HepG2 (cell line): ENCODE data around the gene BCL11B.

Experiments used
- CBX2 ChIP-seq, 2 experiments: fragments of 200-600 bp in 1 of 2; sonication (generic); formaldehyde crosslinking in 1 of 2; IDR thresholded peaks; 2 replicates each; pipeline versions ENCODE4 v1.7.0 to v1.8.1; 2018 to 2022; ENCODE audit warnings: low read depth in 2 of 2, low read length in 1 of 2, mild to moderate bottlenecking in 1 of 2, missing genetic modification reagents in 1 of 2
- CEBPG ChIP-seq: IDR thresholded peaks from 2 replicates; pipeline ENCODE4 v1.6.1; 2016
- EP300 ChIP-seq, 3 experiments: sonication (generic) in 1 of 3; formaldehyde crosslinking in 1 of 3; IDR thresholded peaks; 2 replicates each; pipeline versions ENCODE4 v1.5.1 to v1.6.1; 2011 to 2020; ENCODE audit warnings: low read depth in 2 of 3, low read length in 2 of 3, borderline replicate concordance in 1 of 3, improper control_type of control experiment in 1 of 3, mild to moderate bottlenecking in 1 of 3, missing genetic modification reagents in 1 of 3, moderate library complexity in 1 of 3
- EZH2 ChIP-seq: conservative IDR thresholded peaks from 2 replicates; pipeline ENCODE4 v1.6.1; 2012; ENCODE audit warnings: mild to moderate bottlenecking, low read depth, low read length, moderate library complexity
- TAF15 ChIP-seq: fragments of 200-400 bp; formaldehyde crosslinking; IDR thresholded peaks from one replicate; pipeline ENCODE4 v1.6.1; 2018; ENCODE audit warnings: mild to moderate bottlenecking, low read depth, low read length; ENCODE audit not compliant: poor library complexity, severe bottlenecking
- ZFP36 ChIP-seq: fragments of 150-350 bp; IDR thresholded peaks from 2 replicates; pipeline ENCODE4 v1.6.1; 2018; ENCODE audit warnings: borderline replicate concordance, low read length, low read depth; ENCODE audit not compliant: partially characterized antibody
- ZNF292 ChIP-seq: sonication (generic); formaldehyde crosslinking; IDR thresholded peaks from 2 replicates; pipeline ENCODE4 v1.8.1; 2022; ENCODE audit warnings: mild to moderate bottlenecking, low read depth, missing genetic modification reagents, borderline replicate concordance
- ZNF343 ChIP-seq: sonication (generic); formaldehyde crosslinking; IDR thresholded peaks from 2 replicates; pipeline ENCODE4 v1.4.0; 2020; ENCODE audit warnings: mild to moderate bottlenecking, missing genetic modification reagents
- TF ChIP-seq, protein P1 (sequence below): sonication (generic); formaldehyde crosslinking; IDR thresholded peaks from 2 replicates; pipeline ENCODE4 v1.4.0; 2020; ENCODE audit warnings: mild to moderate bottlenecking, low read depth, missing genetic modification reagents
- TF ChIP-seq, protein P2 (sequence below): sonication (generic); formaldehyde crosslinking; IDR thresholded peaks from 2 replicates; pipeline ENCODE4 v1.5.1; 2020; ENCODE audit warnings: missing genetic modification reagents, mild to moderate bottlenecking, borderline replicate concordance
- TF ChIP-seq, protein P3 (sequence below): sonication (generic); formaldehyde crosslinking; IDR thresholded peaks from 2 replicates; pipeline ENCODE4 v1.4.0; 2020; ENCODE audit warnings: missing genetic modification reagents, mild to moderate bottlenecking, borderline replicate concordance

DNA sequence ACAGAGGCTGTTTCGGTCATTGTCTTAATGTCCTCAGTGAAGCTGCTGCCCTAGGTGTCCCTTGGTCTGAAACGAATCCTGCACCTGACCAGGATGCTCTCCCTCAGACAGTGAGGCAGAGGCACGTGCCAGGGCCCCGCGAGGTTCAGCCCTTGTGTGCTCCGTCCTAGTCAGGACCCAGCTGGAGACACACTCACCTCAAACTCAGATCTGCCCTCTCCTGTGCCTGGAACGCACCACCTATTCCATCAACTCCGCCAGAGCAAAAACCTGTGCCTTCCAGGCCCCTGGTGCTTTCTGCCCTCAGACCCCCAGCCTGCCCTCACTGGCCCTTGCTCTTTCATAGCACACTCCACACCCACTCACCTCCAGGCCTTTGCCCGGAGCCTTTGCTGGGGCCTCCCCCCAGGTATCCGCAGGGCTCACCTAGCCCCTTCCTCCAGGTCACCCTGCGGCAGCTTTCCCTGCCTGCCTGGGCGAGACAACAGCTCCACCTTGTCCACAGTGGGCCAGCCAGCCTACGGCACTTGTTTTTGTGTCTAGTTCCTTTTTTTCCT is 150.6 kb downstream of the BCL11B start:
- TF ChIP-seq ZNF343 (no peak), EZH2 (no peak), EP300 (IDR thresholded peaks at IDR 0.05; ENCODE audit: low read depth in 2 of 2, low read length in 2 of 2) (no peak), EP300 (CRISPR knock-in tag; IDR thresholded peaks at IDR 0.05; ENCODE audit: borderline replicate concordance) (no peak), ZFP36 (no peak), ZNF292 (CRISPR knock-in tag) (no peak), CEBPG (CRISPR knock-in tag) (no peak), TAF15 (no peak), CBX2 (IDR thresholded peaks at IDR 0.05; ENCODE audit: low read depth, low read length) (no peak), CBX2 (CRISPR knock-in tag; IDR thresholded peaks at IDR 0.05; ENCODE audit: low read depth) (no peak)
- TF ChIP-seq, protein P1, sequence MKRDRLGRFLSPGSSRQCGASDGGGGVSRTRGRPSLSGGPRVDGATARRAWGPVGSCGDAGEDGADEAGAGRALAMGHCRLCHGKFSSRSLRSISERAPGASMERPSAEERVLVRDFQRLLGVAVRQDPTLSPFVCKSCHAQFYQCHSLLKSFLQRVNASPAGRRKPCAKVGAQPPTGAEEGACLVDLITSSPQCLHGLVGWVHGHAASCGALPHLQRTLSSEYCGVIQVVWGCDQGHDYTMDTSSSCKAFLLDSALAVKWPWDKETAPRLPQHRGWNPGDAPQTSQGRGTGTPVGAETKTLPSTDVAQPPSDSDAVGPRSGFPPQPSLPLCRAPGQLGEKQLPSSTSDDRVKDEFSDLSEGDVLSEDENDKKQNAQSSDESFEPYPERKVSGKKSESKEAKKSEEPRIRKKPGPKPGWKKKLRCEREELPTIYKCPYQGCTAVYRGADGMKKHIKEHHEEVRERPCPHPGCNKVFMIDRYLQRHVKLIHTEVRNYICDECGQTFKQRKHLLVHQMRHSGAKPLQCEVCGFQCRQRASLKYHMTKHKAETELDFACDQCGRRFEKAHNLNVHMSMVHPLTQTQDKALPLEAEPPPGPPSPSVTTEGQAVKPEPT, result no peak
- TF ChIP-seq, protein P2, sequence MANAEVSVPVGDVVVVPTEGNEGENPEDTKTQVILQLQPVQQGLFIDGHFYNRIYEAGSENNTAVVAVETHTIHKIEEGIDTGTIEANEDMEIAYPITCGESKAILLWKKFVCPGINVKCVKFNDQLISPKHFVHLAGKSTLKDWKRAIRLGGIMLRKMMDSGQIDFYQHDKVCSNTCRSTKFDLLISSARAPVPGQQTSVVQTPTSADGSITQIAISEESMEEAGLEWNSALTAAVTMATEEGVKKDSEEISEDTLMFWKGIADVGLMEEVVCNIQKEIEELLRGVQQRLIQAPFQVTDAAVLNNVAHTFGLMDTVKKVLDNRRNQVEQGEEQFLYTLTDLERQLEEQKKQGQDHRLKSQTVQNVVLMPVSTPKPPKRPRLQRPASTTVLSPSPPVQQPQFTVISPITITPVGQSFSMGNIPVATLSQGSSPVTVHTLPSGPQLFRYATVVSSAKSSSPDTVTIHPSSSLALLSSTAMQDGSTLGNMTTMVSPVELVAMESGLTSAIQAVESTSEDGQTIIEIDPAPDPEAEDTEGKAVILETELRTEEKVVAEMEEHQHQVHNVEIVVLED (CRISPR knock-in tag), result no peak
- TF ChIP-seq, protein P3, sequence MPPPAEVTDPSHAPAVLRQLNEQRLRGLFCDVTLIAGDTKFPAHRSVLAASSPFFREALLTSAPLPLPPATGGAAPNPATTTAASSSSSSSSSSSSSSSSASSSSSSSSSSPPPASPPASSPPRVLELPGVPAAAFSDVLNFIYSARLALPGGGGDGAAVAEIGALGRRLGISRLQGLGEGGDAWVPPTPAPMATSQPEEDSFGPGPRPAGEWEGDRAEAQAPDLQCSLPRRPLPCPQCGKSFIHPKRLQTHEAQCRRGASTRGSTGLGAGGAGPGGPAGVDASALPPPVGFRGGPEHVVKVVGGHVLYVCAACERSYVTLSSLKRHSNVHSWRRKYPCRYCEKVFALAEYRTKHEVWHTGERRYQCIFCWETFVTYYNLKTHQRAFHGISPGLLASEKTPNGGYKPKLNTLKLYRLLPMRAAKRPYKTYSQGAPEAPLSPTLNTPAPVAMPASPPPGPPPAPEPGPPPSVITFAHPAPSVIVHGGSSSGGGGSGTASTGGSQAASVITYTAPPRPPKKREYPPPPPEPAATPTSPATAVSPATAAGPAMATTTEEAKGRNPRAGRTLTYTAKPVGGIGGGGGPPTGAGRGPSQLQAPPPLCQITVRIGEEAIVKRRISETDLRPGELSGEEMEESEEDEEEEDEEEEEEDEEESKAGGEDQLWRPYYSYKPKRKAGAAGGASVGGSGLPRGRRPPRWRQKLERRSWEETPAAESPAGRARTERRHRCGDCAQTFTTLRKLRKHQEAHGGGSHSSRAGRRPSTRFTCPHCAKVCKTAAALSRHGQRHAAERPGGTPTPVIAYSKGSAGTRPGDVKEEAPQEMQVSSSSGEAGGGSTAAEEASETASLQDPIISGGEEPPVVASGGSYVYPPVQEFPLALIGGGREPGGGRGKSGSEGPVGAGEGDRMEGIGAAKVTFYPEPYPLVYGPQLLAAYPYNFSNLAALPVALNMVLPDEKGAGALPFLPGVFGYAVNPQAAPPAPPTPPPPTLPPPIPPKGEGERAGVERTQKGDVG (CRISPR knock-in tag), result no peak
